Right lung (tissue), 5 donors: ENCODE data around the gene SLC44A1. TPM values are rescaled to one million over a fixed set of nuclear protein-coding genes. Genes with fewer than 3 reads are reported as not detected.

Experiments used
- DNase-seq, 2 donors: peaks; one replicate each; pipeline ENCODE4 v3.0.0-alpha.2; 2013
- polyA plus RNA-seq, 5 donors: library from polyadenylated mRNA; unstranded; fragments of 120-200 nt; gene quantifications; one replicate each; pipeline versions ENCODE4 v1.2.1 to v1.2.3, GENCODE V29; 2013; ENCODE audit warnings: inconsistent platforms in 1 of 5, low replicate concordance in 1 of 5; ENCODE audit not compliant: insufficient read length in 5 of 5, insufficient read depth in 1 of 5

Gene SLC44A1
- polyA plus RNA-seq, 5 donors, result 50.5 to 75.2 (median 74.9) TPM

- no peak for DNase-seq
Measured at GRCh38 chr9:105297442-105298075, 53.1 kb downstream of the SLC44A1 start.

GRCh38 chr9:105299190-105299854 is 54.9 kb downstream of the SLC44A1 start:
- DNase-seq, result no peak

GRCh38 chr9:105302728-105303127 is 58.3 kb downstream of the SLC44A1 start:
- DNase-seq, result no peak

GRCh38 chr9:105305856-105306255 is 61.4 kb downstream of the SLC44A1 start:
- no peak for DNase-seq

- DNase-seq, result no peak
Measured at GRCh38 chr9:105306351-105307140, 62.1 kb downstream of the SLC44A1 start.

- no peak for DNase-seq
Measured at GRCh38 chr9:105307591-105308130, 63.2 kb downstream of the SLC44A1 start.

GRCh38 chr9:105308461-105309341 is 64.2 kb downstream of the SLC44A1 start:
- no peak for DNase-seq

GRCh38 chr9:105309531-105309931 is 65.1 kb downstream of the SLC44A1 start:
- DNase-seq, result no peak

GRCh38 chr9:105311306-105311705 is 66.9 kb downstream of the SLC44A1 start:
- DNase-seq, result no peak

GRCh38 chr9:105313238-105313637 is 68.8 kb downstream of the SLC44A1 start:
- no peak for DNase-seq

- DNase-seq, result no peak
Measured at GRCh38 chr9:105316703-105317102, 72.3 kb downstream of the SLC44A1 start.

GRCh38 chr9:105318729-105319191 is 74.3 kb downstream of the SLC44A1 start:
- no peak for DNase-seq

- no peak for DNase-seq
Measured at GRCh38 chr9:105319202-105319813, 74.9 kb downstream of the SLC44A1 start.

- DNase-seq, result no peak
Measured at GRCh38 chr9:105320568-105320967, 76.1 kb downstream of the SLC44A1 start.

- no peak for DNase-seq
Measured at GRCh38 chr9:105328296-105328695, 83.8 kb downstream of the SLC44A1 start.

- DNase-seq, result no peak
Measured at GRCh38 chr9:105328872-105329718, 84.6 kb downstream of the SLC44A1 start.

GRCh38 chr9:105329719-105330062 is 85.2 kb downstream of the SLC44A1 start:
- peak in 1 of 2 donors; percentile 15 for DNase-seq

GRCh38 chr9:105330201-105330600 is 85.8 kb downstream of the SLC44A1 start:
- no peak for DNase-seq

- DNase-seq, result no peak
Measured at GRCh38 chr9:105330755-105331154, 86.3 kb downstream of the SLC44A1 start.

- no peak for DNase-seq
Measured at GRCh38 chr9:105331160-105331559, 86.7 kb downstream of the SLC44A1 start.
